T-helper 9 cell (primary cell): Measurements from ENCODE around the gene CFAP77.

Source experiments
- DNase-seq: peaks from one replicate; pipeline ENCODE4 v3.0.0-alpha.2; 2020

Gene CFAP77

GRCh38 chr9:132606066-132606465 is 196.1 kb downstream of the CFAP77 start:
- DNase-seq, result no peak

DNA sequence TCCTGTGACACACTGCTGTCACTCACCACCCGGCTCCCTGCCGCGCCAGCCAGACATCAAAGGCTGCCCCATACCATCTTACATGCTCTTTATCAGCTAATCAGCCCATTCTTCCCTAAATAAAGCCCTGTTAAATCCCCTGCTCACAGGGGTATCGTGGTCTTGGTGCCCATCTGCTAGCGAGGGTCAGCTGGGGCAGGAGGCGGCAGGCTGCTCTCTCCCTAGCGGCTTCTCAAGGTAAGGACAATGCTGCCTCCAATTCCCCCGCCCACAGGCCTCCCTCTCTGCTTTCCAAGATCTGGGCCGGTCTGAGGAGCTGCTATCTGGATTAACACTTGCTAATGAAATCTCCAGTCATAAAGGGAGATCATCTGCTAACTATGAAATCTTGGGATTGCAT is 199.2 kb downstream of the CFAP77 start:
- no peak for DNase-seq

DNA sequence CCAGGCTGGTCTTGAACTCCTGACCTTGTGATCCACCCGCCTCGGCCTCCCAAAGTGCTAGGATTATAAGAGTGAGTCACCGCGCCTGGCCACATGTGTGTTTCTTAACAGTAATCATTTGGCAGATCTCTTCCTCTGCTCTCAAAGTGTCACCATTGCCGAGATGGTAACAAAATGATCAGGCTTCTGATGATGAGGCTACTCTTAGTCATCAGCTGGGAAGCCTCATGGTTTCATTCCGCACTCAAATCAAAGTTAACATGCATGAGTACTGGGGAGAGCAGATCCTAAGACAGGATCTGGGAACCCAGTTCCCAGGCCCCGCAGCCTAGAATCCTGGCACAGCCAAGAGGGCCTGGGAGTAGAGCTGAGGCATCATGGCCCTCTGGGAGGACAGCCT is 199.8 kb downstream of the CFAP77 start:
- no peak for DNase-seq

DNA sequence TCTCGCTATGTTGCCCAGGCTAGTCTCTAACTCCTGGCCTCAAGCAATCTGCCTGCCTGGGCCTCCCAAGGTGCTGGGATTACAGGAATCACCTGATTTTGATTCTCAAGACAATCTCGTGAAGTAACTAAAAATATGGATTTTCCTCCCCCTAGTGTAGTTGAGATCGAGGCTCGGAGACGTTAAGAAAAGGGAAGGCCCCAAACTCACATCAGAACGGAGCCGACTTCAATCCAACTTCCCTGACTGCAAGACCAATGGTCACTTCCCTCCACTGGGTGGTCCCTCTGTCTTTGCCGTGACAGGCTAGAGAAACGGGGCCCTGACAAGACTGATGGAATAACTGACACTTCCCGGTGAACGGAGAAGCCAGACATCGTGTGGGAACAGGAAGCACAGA is 200.7 kb downstream of the CFAP77 start:
- no peak for DNase-seq

GRCh38 chr9:132614324-132614723 is 204.3 kb downstream of the CFAP77 start:
- no peak for DNase-seq

DNA sequence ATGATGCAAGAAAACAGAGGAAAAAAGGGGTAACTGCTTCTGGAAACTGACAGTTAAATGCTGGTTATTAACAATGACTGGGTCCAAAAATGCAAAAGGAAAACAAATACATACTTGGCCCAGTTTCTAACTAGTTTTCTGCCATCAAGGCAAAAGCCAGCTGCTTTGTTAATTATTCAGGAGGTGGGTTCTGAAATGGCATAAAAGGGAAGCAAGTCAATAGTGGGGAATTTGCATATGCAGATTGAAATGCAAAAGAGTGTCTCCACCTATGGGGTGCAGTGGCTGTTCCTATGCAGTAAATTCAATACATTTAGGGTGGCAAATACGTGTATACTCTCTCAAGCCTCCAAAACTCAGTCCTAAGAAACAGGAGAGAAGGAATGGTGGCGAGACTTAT is 205.8 kb downstream of the CFAP77 start:
- DNase-seq, result no peak

DNA sequence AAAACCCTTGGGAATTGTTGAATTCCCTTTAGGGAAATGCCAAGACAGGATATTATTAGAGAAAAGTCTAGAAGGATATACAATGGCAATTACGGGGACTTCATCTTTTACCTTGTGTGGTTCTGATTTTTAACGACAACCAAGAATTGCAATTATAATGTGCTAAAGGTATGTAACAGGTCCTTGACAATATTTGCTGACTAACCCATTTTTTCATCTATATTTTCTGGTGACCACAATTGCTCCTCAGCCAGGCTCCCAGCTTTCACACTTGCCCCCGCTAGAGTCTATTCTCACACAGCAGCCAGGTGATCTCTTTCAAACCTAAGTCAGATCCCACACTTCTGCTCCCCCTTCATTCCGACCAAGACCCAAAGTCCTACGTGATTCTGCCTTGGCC is 206.7 kb downstream of the CFAP77 start:
- no peak for DNase-seq

GRCh38 chr9:132622159-132622558 is 212.1 kb downstream of the CFAP77 start:
- DNase-seq, result no peak
